A204.1 (cell line): Measurements from ENCODE around the gene GMIP.
"Not testable (repeated sequence)": the region's sequence is repeated elsewhere in the genome, so short reads cannot be mapped to it uniquely, and the experiment has no call there.

Experiments
- FAIRE-seq: peaks from 2 replicates; lab custom pipeline; 2012; peaks lifted over from hg19 to GRCh38; lab: Jason Lieb, UNC

Gene GMIP

GRCh38 chr19:19606021-19606420, 37.4 kb downstream of the GMIP start:
- no peak for FAIRE-seq

GRCh38 chr19:19602713-19603324, 40.6 kb downstream of the GMIP start:
- no peak for FAIRE-seq

GRCh38 chr19:19602136-19602712, 41.2 kb downstream of the GMIP start:
- FAIRE-seq = no peak

GRCh38 chr19:19600793-19601330, 42.6 kb downstream of the GMIP start:
- no peak for FAIRE-seq

DNA sequence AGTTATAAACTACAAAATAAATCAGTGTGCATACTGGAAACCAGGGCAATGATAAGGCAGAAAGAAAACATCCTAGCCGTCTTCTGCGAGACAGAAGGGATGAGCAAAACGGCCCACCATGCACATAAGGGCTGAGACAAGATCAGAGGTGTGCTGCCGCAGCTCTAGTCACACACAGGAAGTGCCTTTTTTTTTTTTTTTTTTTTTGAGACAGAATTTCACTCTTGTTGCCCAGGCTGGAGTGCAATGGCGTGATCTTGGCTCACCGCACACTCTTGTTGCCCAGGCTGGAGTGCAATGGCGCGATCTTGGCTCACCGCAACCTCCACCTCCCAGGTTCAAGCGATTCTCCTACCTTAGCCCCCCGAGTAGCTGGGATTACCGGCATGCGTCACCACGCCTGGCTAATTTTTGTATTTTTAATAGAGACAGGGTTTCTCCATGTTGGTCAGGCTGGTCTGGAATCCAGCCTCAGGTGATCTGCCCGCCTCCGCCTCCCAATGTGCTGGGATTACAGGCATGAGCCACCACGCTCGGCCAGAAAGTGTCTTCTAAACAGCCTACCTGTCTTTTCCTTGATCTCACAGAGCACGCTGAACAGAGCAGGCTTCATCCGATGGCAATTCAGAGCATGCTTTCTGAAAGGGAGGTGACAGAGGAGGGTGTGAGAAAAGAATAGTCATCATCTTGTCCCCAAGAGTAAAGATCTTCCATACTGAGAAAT, 44.6 kb downstream of the GMIP start:
- FAIRE-seq = not testable (repeated sequence)

- no peak for FAIRE-seq
Observed at GRCh38 chr19:19597809-19598306, 45.6 kb downstream of the GMIP start.

- no peak for FAIRE-seq
Observed at GRCh38 chr19:19595171-19595701, 48.2 kb downstream of the GMIP start.

- no peak for FAIRE-seq
Observed at GRCh38 chr19:19594381-19594780, 49.1 kb downstream of the GMIP start.

GRCh38 chr19:19592690-19593089, 50.8 kb downstream of the GMIP start:
- FAIRE-seq = no peak

DNA sequence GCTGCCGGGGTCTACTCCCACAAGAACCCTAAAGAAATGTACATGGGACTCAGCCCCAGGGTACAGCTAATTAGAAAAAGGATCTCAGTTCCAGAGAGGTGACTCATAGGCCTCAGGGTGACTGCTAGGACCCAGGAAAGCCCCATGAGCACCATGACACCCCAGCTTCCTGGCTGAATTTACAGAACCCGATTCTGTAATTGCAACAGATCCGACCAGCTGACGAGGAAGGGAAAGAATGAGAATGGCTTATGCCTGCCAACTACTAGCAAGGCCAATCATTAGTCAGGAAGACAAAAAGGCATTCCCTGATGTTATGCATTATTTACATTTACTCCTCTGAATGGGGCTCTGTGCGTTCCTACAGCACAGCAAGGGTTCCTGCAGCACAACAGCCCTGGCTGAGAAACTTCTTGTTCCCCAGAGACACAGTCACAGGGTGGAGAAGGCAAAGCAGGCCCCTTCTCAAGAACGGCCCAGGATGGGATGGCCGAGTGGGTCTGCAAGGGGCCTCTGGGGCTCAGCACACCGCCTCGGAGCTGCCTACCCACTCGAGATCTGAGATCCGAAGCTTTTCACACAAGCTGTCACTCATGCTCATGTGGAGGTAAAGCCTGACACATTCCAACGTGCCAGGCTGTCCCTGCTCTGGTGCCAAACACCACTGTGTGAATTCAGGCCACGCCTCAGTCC, 52.2 kb downstream of the GMIP start:
- FAIRE-seq = no peak

- FAIRE-seq = no peak
Observed at GRCh38 chr19:19588546-19588945, 54.9 kb downstream of the GMIP start.

DNA sequence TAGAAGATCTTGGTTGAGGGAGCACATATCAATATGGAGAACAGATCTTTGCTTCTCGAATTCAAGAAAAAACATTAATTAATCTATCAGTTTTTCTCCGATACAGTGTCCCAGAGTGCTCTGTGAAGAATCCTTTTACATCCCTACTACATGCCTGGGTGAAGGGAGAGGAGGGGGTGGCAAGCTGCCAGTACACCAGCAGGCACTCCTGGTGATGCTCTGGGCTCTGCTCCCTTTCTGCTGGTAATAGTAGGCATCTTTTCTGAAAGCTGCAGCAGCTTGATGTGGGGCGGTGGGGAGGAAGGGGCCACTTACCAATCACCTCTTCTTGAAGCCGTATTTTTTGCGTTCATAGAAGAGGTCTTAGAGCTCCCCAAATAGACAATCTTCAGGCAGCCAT, 55.7 kb downstream of the GMIP start:
- FAIRE-seq = no peak

DNA sequence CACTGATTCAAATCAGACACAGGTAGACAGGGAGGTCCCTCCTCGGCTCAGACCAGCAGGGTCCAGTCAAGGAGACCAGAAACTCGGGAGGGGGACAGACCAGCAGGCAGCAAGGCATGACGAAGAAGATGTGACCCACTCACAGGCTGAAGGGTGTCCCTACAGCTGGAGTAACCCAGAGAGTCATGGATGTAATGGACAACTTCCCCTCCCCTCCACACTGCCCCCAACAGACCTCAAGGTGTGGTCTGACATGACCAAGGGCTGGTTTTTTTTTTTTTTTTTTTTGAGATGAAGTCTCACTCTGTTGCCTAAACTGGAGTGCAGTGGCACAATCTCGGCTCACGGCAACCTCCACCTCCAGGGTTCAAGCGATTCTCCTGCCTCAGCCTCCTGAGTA, 59.1 kb downstream of the GMIP start:
- no peak for FAIRE-seq

- no peak for FAIRE-seq
Observed at GRCh38 chr19:19582471-19582870, 61.0 kb downstream of the GMIP start.

DNA sequence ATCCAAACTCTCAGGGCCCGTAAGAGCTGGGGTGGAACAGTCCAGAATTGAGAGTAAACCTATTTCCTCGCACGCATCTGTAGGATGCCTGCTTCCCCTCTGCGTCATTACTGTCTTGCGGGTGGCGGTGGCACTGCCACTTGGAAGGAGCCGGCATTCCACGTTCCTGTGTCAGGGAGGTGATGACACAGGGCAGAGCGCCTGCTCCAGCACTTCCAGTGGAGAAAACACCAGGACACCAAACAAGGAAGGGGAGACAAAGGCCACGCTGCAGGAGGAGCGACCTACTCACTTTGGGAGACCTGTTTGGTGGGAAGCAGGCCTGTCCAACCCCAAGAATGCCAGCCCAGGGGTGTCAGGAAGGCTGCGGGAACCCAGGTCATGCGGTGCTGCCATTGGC, 62.1 kb downstream of the GMIP start:
- no peak for FAIRE-seq

- FAIRE-seq = no peak
Observed at GRCh38 chr19:19580418-19580817, 63.0 kb downstream of the GMIP start.

- no peak for FAIRE-seq
Observed at GRCh38 chr19:19579533-19580361, 63.7 kb downstream of the GMIP start.
